Measurements from ENCODE around the gene SPCS2. TPM values are rescaled to one million over a fixed set of nuclear protein-coding genes. Genes with fewer than 3 reads are reported as not detected.

SPCS2 gene
- polyA plus RNA-seq, 1 donor from 2014 or later = 84.7 TPM

- Histone ChIP-seq H3K9me2 (ENCODE audit: insufficient read depth, low read length) (no peaks in the 10 kb centered on the region), H3K27ac (ENCODE audit: low read length) (no peak overlapping the region), H3K9ac (ENCODE audit: low read length) (no peak overlapping the region), H3K79me2 (replicated peaks; ENCODE audit: insufficient read depth, low read length) (no peaks in the 10 kb centered on the region), H3K36me3 (ENCODE audit: insufficient read depth, low read length) (no peaks in the 10 kb centered on the region), H3F3A (ENCODE audit: insufficient read depth, low read length, poor library complexity, severe bottlenecking) (no peaks in the 10 kb centered on the region), H3K27me3 (ENCODE audit: insufficient read depth, low read depth, low read length) (no peaks in the 10 kb centered on the region), H3K9me3 (ENCODE audit: low read length) (no peaks in the 10 kb centered on the region), H3K4me3 (ENCODE audit: low read length) (no peak overlapping the region), H3K4me2 (ENCODE audit: low read length) (no peak overlapping the region), H4K20me1 (ENCODE audit: insufficient read depth) (no peaks in the 10 kb centered on the region), H2AFZ (ENCODE audit: low read depth, low read length) (no peak overlapping the region)
- TF ChIP-seq EZH2 (IDR thresholded peaks at IDR 0.05; ENCODE audit: borderline replicate concordance, insufficient read depth, low read length, poor library complexity, severe bottlenecking) (no peak), SMC3 (conservative IDR thresholded peaks at IDR 0.05; ENCODE audit: poor library complexity) (no peak), TAF1 (IDR thresholded peaks at IDR 0.05; ENCODE audit: low read depth) (no peak), EP300 (conservative IDR thresholded peaks at IDR 0.05; ENCODE audit: poor library complexity, severe bottlenecking) (no peak), RAD21 (conservative IDR thresholded peaks at IDR 0.05) (no peak)
- TF ChIP-seq, protein P1, sequence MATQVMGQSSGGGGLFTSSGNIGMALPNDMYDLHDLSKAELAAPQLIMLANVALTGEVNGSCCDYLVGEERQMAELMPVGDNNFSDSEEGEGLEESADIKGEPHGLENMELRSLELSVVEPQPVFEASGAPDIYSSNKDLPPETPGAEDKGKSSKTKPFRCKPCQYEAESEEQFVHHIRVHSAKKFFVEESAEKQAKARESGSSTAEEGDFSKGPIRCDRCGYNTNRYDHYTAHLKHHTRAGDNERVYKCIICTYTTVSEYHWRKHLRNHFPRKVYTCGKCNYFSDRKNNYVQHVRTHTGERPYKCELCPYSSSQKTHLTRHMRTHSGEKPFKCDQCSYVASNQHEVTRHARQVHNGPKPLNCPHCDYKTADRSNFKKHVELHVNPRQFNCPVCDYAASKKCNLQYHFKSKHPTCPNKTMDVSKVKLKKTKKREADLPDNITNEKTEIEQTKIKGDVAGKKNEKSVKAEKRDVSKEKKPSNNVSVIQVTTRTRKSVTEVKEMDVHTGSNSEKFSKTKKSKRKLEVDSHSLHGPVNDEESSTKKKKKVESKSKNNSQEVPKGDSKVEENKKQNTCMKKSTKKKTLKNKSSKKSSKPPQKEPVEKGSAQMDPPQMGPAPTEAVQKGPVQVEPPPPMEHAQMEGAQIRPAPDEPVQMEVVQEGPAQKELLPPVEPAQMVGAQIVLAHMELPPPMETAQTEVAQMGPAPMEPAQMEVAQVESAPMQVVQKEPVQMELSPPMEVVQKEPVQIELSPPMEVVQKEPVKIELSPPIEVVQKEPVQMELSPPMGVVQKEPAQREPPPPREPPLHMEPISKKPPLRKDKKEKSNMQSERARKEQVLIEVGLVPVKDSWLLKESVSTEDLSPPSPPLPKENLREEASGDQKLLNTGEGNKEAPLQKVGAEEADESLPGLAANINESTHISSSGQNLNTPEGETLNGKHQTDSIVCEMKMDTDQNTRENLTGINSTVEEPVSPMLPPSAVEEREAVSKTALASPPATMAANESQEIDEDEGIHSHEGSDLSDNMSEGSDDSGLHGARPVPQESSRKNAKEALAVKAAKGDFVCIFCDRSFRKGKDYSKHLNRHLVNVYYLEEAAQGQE (IDR thresholded peaks at IDR 0.05; ENCODE audit: borderline replicate concordance) = no peak
Measured at GRCh38 chr11:75004215-75004614, 55.1 kb downstream of the SPCS2 start.

- Histone ChIP-seq H3K27ac (ENCODE audit: low read length) (no peak overlapping the region), H2AFZ (ENCODE audit: low read depth, low read length) (no peak overlapping the region), H4K20me1 (ENCODE audit: insufficient read depth) (no peaks in the 10 kb centered on the region), H3K79me2 (replicated peaks; ENCODE audit: insufficient read depth, low read length) (no peaks in the 10 kb centered on the region), H3K9ac (ENCODE audit: low read length) (no peak overlapping the region), H3K36me3 (ENCODE audit: insufficient read depth, low read length) (no peaks in the 10 kb centered on the region), H3K9me3 (ENCODE audit: low read length) (no peaks in the 10 kb centered on the region), H3F3A (ENCODE audit: insufficient read depth, low read length, poor library complexity, severe bottlenecking) (no peaks in the 10 kb centered on the region), H3K9me2 (ENCODE audit: insufficient read depth, low read length) (no peaks in the 10 kb centered on the region), H3K4me3 (ENCODE audit: low read length) (no peak overlapping the region), H3K4me2 (ENCODE audit: low read length) (no peak overlapping the region), H3K27me3 (ENCODE audit: insufficient read depth, low read depth, low read length) (no peaks in the 10 kb centered on the region)
- TF ChIP-seq EZH2 (IDR thresholded peaks at IDR 0.05; ENCODE audit: borderline replicate concordance, insufficient read depth, low read length, poor library complexity, severe bottlenecking) = no peak
- TF ChIP-seq POLR2AphosphoS5 (IDR thresholded peaks at IDR 0.05) = no peak
- TF ChIP-seq EP300 (conservative IDR thresholded peaks at IDR 0.05; ENCODE audit: poor library complexity, severe bottlenecking) = no peak
- no peak for TF ChIP-seq SMC3 (conservative IDR thresholded peaks at IDR 0.05; ENCODE audit: poor library complexity)
- TF ChIP-seq, protein P1 (IDR thresholded peaks at IDR 0.05; ENCODE audit: borderline replicate concordance) = no peak
Measured at GRCh38 chr11:75011357-75011756, 62.3 kb downstream of the SPCS2 start.

Data from neural cell (in vitro differentiated cells).